SK-N-SH treated with all-trans-retinoic acid at 6 μM for 48 hours (cell line): ENCODE measurements around the gene GLP2R.

ENCODE experiments used
- ATAC-seq: fragments of 200-7000 bp; cut with Tn5 transposase; 3 replicates; pipeline ENCODE4 v1.9.1; 2020; ENCODE audit warnings: mild to moderate bottlenecking, moderate library complexity
- ARNTL ChIP-seq: fragments of 450-650 bp; formaldehyde crosslinking; IDR thresholded peaks from 2 replicates; pipeline ENCODE4 v1.5.0; 2020; ENCODE audit warnings: low read depth, mild to moderate bottlenecking, moderate library complexity, borderline replicate concordance
- BACH2 ChIP-seq: fragments of 250-450 bp; sonication (Bioruptor Pico); IDR thresholded peaks from 2 replicates; pipeline ENCODE4 v1.9.0; 2021; ENCODE audit warnings: mild to moderate bottlenecking, borderline replicate concordance
- CREB5 ChIP-seq: fragments of 250-450 bp; sonication (Bioruptor Pico); IDR thresholded peaks from 2 replicates; pipeline ENCODE4 v1.5.1; 2020; ENCODE audit warnings: low read depth, mild to moderate bottlenecking, moderate library complexity
- CSDC2 ChIP-seq: fragments of 250-450 bp; sonication (Bioruptor Pico); IDR thresholded peaks from 2 replicates; pipeline ENCODE4 v1.5.0; 2020; ENCODE audit warnings: mild to moderate bottlenecking, moderate library complexity
- CSRNP3 ChIP-seq: fragments of 250-450 bp; sonication (Bioruptor Pico); IDR thresholded peaks from 2 replicates; pipeline ENCODE4 v1.5.1; 2021; ENCODE audit warnings: mild to moderate bottlenecking, moderate library complexity
- ESRRG ChIP-seq: fragments of 250-450 bp; sonication (Bioruptor Pico); IDR thresholded peaks from 2 replicates; pipeline ENCODE4 v1.6.1; 2021; ENCODE audit warnings: mild to moderate bottlenecking
- GLIS3 ChIP-seq: fragments of 250-450 bp; sonication (Bioruptor Pico); IDR thresholded peaks from 2 replicates; pipeline ENCODE4 v1.5.0; 2020; ENCODE audit warnings: mild to moderate bottlenecking, moderate library complexity
- ISL1 ChIP-seq: fragments of 250-450 bp; sonication (Bioruptor Pico); IDR thresholded peaks from 2 replicates; pipeline ENCODE4 v2.1.2; 2022; ENCODE audit warnings: mild to moderate bottlenecking, moderate library complexity
- OSR1 ChIP-seq: fragments of 250-450 bp; sonication (Bioruptor Pico); IDR thresholded peaks from 2 replicates; pipeline ENCODE4 v1.8.0; 2022; ENCODE audit warnings: moderate library complexity, mild to moderate bottlenecking, inconsistent platforms
- PATZ1 ChIP-seq: fragments of 250-450 bp; sonication (Bioruptor Pico); IDR thresholded peaks from 2 replicates; pipeline ENCODE4 v1.8.0; 2020; ENCODE audit warnings: mild to moderate bottlenecking, moderate library complexity, borderline replicate concordance
- POU6F1 ChIP-seq: fragments of 250-450 bp; sonication (Bioruptor Pico); IDR thresholded peaks from 2 replicates; pipeline ENCODE4 v1.8.0; 2021; ENCODE audit warnings: low read depth, mild to moderate bottlenecking, moderate library complexity, borderline replicate concordance
- PPARA ChIP-seq: fragments of 250-450 bp; sonication (Bioruptor Pico); IDR thresholded peaks from 2 replicates; pipeline ENCODE4 v1.5.0; 2020; ENCODE audit warnings: mild to moderate bottlenecking, borderline replicate concordance
- RARB ChIP-seq: fragments of 250-450 bp; sonication (Bioruptor Pico); IDR thresholded peaks from 2 replicates; pipeline ENCODE4 v1.8.0; 2021; ENCODE audit warnings: mild to moderate bottlenecking, moderate library complexity
- SNAI2 ChIP-seq: fragments of 250-450 bp; sonication (Bioruptor Pico); IDR thresholded peaks from 2 replicates; pipeline ENCODE4 v1.5.0; 2020; ENCODE audit warnings: mild to moderate bottlenecking, moderate library complexity
- TCF4 ChIP-seq: fragments of 250-450 bp; sonication (Bioruptor Pico); IDR thresholded peaks from 2 replicates; pipeline ENCODE4 v1.8.0; 2021; ENCODE audit warnings: mild to moderate bottlenecking, moderate library complexity, borderline replicate concordance
- TOX ChIP-seq: fragments of 250-450 bp; sonication (Bioruptor Pico); IDR thresholded peaks from 2 replicates; pipeline ENCODE4 v1.8.0; 2021; ENCODE audit warnings: mild to moderate bottlenecking, moderate library complexity, borderline replicate concordance
- TSHZ2 ChIP-seq: fragments of 250-450 bp; sonication (Bioruptor Pico); IDR thresholded peaks from 2 replicates; pipeline ENCODE4 v1.5.0; 2020; ENCODE audit warnings: mild to moderate bottlenecking, moderate library complexity
- ZC3H10 ChIP-seq: fragments of 250-450 bp; sonication (Bioruptor Pico); IDR thresholded peaks from 2 replicates; pipeline ENCODE4 v1.5.1; 2021; ENCODE audit warnings: mild to moderate bottlenecking, moderate library complexity
- ZFP3 ChIP-seq: fragments of 250-450 bp; sonication (Bioruptor Pico); IDR thresholded peaks from 2 replicates; pipeline ENCODE4 v1.5.0; 2020; ENCODE audit warnings: mild to moderate bottlenecking, moderate library complexity
- ZFP30 ChIP-seq: fragments of 450-650 bp; formaldehyde crosslinking; IDR thresholded peaks from 2 replicates; pipeline ENCODE4 v1.5.0; 2022; ENCODE audit warnings: mild to moderate bottlenecking, moderate library complexity
- ZNF565 ChIP-seq: fragments of 450-650 bp; formaldehyde crosslinking; conservative IDR thresholded peaks from 2 replicates; pipeline ENCODE4 v1.5.0; 2020; ENCODE audit warnings: low read depth, mild to moderate bottlenecking, moderate library complexity
- ZNF70 ChIP-seq: fragments of 450-650 bp; formaldehyde crosslinking; IDR thresholded peaks from 2 replicates; pipeline ENCODE4 v1.5.0; 2020; ENCODE audit warnings: mild to moderate bottlenecking, moderate library complexity
- ZNF8 ChIP-seq: fragments of 450-650 bp; formaldehyde crosslinking; IDR thresholded peaks from 2 replicates; pipeline ENCODE4 v1.5.0; 2020; ENCODE audit warnings: mild to moderate bottlenecking, moderate library complexity

GLP2R gene

GRCh38 chr17:9906616-9907015 lies 80.9 kb downstream of the GLP2R start:
- ATAC-seq, result no peak
- no peak for TF ChIP-seq RARB (CRISPR knock-in tag)
- TF ChIP-seq ARNTL (CRISPR knock-in tag), result no peak
- no peak for TF ChIP-seq CREB5 (CRISPR knock-in tag)
- TF ChIP-seq ZNF70 (CRISPR knock-in tag), result no peak
- no peak for TF ChIP-seq SNAI2 (CRISPR knock-in tag)
- TF ChIP-seq TCF4 (CRISPR knock-in tag), result no peak
- no peak for TF ChIP-seq ZC3H10 (CRISPR knock-in tag)
- no peak for TF ChIP-seq PATZ1 (CRISPR knock-in tag)
- TF ChIP-seq PPARA, result no peak
- TF ChIP-seq ZNF565 (CRISPR knock-in tag), result no peak
- TF ChIP-seq TOX (CRISPR knock-in tag), result no peak
- TF ChIP-seq POU6F1, result no peak
- no peak for TF ChIP-seq GLIS3 (CRISPR knock-in tag)
- TF ChIP-seq ZFP3 (CRISPR knock-in tag), result no peak
- no peak for TF ChIP-seq ESRRG (CRISPR knock-in tag)
- no peak for TF ChIP-seq CSDC2 (CRISPR knock-in tag)
- no peak for TF ChIP-seq BACH2
- TF ChIP-seq ISL1, result no peak
- TF ChIP-seq, all 23 proteins: peak for 0

GRCh38 chr17:9907131-9907530 lies 81.4 kb downstream of the GLP2R start:
- TF ChIP-seq TCF4 (CRISPR knock-in tag) (no peak), ISL1 (no peak), TSHZ2 (CRISPR knock-in tag) (no peak), RARB (CRISPR knock-in tag) (no peak), ZFP30 (CRISPR knock-in tag) (no peak), ARNTL (CRISPR knock-in tag) (no peak)
- ATAC-seq, result no peak

GRCh38 chr17:9907883-9908648 lies 82.3 kb downstream of the GLP2R start:
- no peak for ATAC-seq
- TF ChIP-seq GLIS3 (CRISPR knock-in tag) (no peak), RARB (CRISPR knock-in tag) (no peak), ZNF8 (CRISPR knock-in tag) (no peak), ESRRG (CRISPR knock-in tag) (no peak), ZFP3 (CRISPR knock-in tag) (no peak), BACH2 (no peak), CSDC2 (CRISPR knock-in tag) (no peak), ZNF70 (CRISPR knock-in tag) (no peak), POU6F1 (no peak), CSRNP3 (CRISPR knock-in tag) (no peak), OSR1 (no peak), ZNF565 (CRISPR knock-in tag) (no peak), TCF4 (CRISPR knock-in tag) (no peak), TSHZ2 (CRISPR knock-in tag) (no peak), SNAI2 (CRISPR knock-in tag) (no peak)
- TF ChIP-seq, all 23 proteins: peak for 0
